IPS DF 6.9 (cell line): Measurements from ENCODE around the gene AXIN1.

Experiments used
- DNase-seq: peaks from one replicate; pipeline ENCODE4 v3.0.0-alpha.2; 2013; ENCODE audit warnings: low read depth, low spot score
- H3K27ac ChIP-seq: one replicate; pipeline ENCODE4 v1.5.1; 2013; ENCODE audit warnings: low read length, control low read depth
- H3K27me3 ChIP-seq: 2 replicates; pipeline ENCODE4 v1.6.1; 2013; ENCODE audit warnings: mild to moderate bottlenecking, low read length; ENCODE audit not compliant: control insufficient read depth, insufficient read depth
- H3K36me3 ChIP-seq: 2 replicates; pipeline ENCODE4 v1.6.1; 2013; ENCODE audit warnings: low read length; ENCODE audit not compliant: control insufficient read depth, insufficient read depth
- H3K4me1 ChIP-seq: 2 replicates; pipeline ENCODE4 v1.6.1; 2013; ENCODE audit warnings: low read length; ENCODE audit not compliant: control insufficient read depth, insufficient read depth
- H3K4me3 ChIP-seq: 2 replicates; pipeline ENCODE4 v1.5.1; 2013; ENCODE audit warnings: mild to moderate bottlenecking, low read length
- H3K9me3 ChIP-seq: 2 replicates; pipeline ENCODE4 v1.6.1; 2013; ENCODE audit warnings: low read length, inconsistent platforms; ENCODE audit not compliant: control insufficient read depth, insufficient read depth
- WGBS: extraction: QIAGEN DNeasy Blood & Tissue Kit; methylation state at CpG from one replicate; pipeline ENCODE4 v1.1.7; 2013; ENCODE audit warnings: mixed read lengths, missing lambda C conversion rate; ENCODE audit not compliant: insufficient read length, insufficient coverage; 5-methylcytosine and 5-hydroxymethylcytosine counted together

Gene AXIN1

GRCh38 chr16:249431-249830 is 103.1 kb downstream of the AXIN1 start:
- H3K4me1 ChIP-seq = no peaks in the 10 kb centered on the region
- no peaks in the 10 kb centered on the region for H3K27me3 ChIP-seq
- DNase-seq = no peak
- H3K4me3 ChIP-seq = no peak overlapping the region
- H3K9me3 ChIP-seq = no peaks in the 10 kb centered on the region
- no CpG with 5 or more reads among the region's 12 CpGs for WGBS
- no peak overlapping the region for H3K27ac ChIP-seq
- no peaks in the 10 kb centered on the region; the same call in 1 of the 2 replicates for H3K36me3 ChIP-seq

- WGBS = 100% methylated on average over 1 of the region's 12 CpGs
- no peak overlapping the region for H3K4me3 ChIP-seq
These were observed 105.5 kb downstream of the AXIN1 start for GRCh38 chr16:247027-247426.

GRCh38 chr16:245105-245504 is 107.4 kb downstream of the AXIN1 start:
- Histone ChIP-seq H3K4me3 (no peak overlapping the region), H3K36me3 (no peaks in the 10 kb centered on the region), H3K27ac (no peak overlapping the region), H3K9me3 (no peaks in the 10 kb centered on the region), H3K27me3 (no peaks in the 10 kb centered on the region), H3K4me1 (no peaks in the 10 kb centered on the region)
- WGBS = no CpG with 5 or more reads among the region's 9 CpGs
- DNase-seq = no peak

More at GRCh38 chr16:247027-247426, 105.5 kb downstream of the AXIN1 start:
- H3K36me3 ChIP-seq = no peaks in the 10 kb centered on the region
- H3K27ac ChIP-seq = no peak overlapping the region
- no peaks in the 10 kb centered on the region for H3K4me1 ChIP-seq
- no peaks in the 10 kb centered on the region for H3K27me3 ChIP-seq
- H3K9me3 ChIP-seq = no peaks in the 10 kb centered on the region
- DNase-seq = no peak

GRCh38 chr16:243348-243747 is 109.2 kb downstream of the AXIN1 start:
- no peak overlapping the region for H3K27ac ChIP-seq
- WGBS = no CpG with 5 or more reads among the region's 4 CpGs

GRCh38 chr16:242281-242680 is 110.2 kb downstream of the AXIN1 start:
- no peak overlapping the region for H3K27ac ChIP-seq
- H3K36me3 ChIP-seq = no peaks in the 10 kb centered on the region
- H3K27me3 ChIP-seq = no peaks in the 10 kb centered on the region
- WGBS = no CpG with 5 or more reads among the region's 10 CpGs
- no peak for DNase-seq
- no peaks in the 10 kb centered on the region for H3K4me1 ChIP-seq
- H3K4me3 ChIP-seq = no peak overlapping the region
- H3K9me3 ChIP-seq = no peaks in the 10 kb centered on the region

More at GRCh38 chr16:243348-243747, 109.2 kb downstream of the AXIN1 start:
- DNase-seq = no peak
- H3K9me3 ChIP-seq = no peaks in the 10 kb centered on the region
- H3K4me1 ChIP-seq = no peaks in the 10 kb centered on the region
- no peaks in the 10 kb centered on the region for H3K27me3 ChIP-seq
- H3K36me3 ChIP-seq = no peaks in the 10 kb centered on the region
- H3K4me3 ChIP-seq = no peak overlapping the region

GRCh38 chr16:240559-240958 is 112.0 kb downstream of the AXIN1 start:
- Histone ChIP-seq H3K4me3 (no peak overlapping the region), H3K9me3 (no peaks in the 10 kb centered on the region), H3K4me1 (no peaks in the 10 kb centered on the region), H3K27me3 (no peaks in the 10 kb centered on the region), H3K27ac (no peak overlapping the region), H3K36me3 (no peaks in the 10 kb centered on the region)
- no peak for DNase-seq
- WGBS = no CpG with 5 or more reads among the region's 8 CpGs

- Histone ChIP-seq H3K4me1 (no peaks in the 10 kb centered on the region), H3K27ac (no peak overlapping the region), H3K9me3 (no peaks in the 10 kb centered on the region), H3K36me3 (no peaks in the 10 kb centered on the region), H3K4me3 (no peak overlapping the region), H3K27me3 (no peaks in the 10 kb centered on the region)
- DNase-seq = no peak
- no CpG with 5 or more reads among the region's 3 CpGs for WGBS
These were observed 112.6 kb downstream of the AXIN1 start for GRCh38 chr16:239948-240277.
